HL-60 (cell line): ENCODE results near the gene GJD4.

Experiments
- DNase-seq, 2 experiments: peaks; one replicate each; pipeline ENCODE4 v3.0.0-alpha.2; 2010 to 2020; ENCODE audit warnings: low read depth in 1 of 2, low spot score in 1 of 2
- H3K27ac ChIP-seq: fragments of 250-450 bp; sonication (Bioruptor Pico); replicated peaks from 2 replicates; pipeline ENCODE4 v1.5.1; 2020; ENCODE audit warnings: mild to moderate bottlenecking, moderate library complexity
- H3K27me3 ChIP-seq: fragments of 250-450 bp; sonication (Bioruptor Pico); 2 replicates; pipeline ENCODE4 v1.5.1; 2021; ENCODE audit warnings: mild to moderate bottlenecking, moderate library complexity; ENCODE audit not compliant: insufficient read depth, poor library complexity, severe bottlenecking
- H3K4me3 ChIP-seq: replicated peaks from 2 replicates; pipeline ENCODE4 v1.5.1; 2011; ENCODE audit warnings: mild to moderate bottlenecking, control low read depth, low read length; ENCODE audit not compliant: insufficient read depth
- CTCF ChIP-seq: IDR thresholded peaks from one replicate; pipeline ENCODE4 v1.5.1; 2011; ENCODE audit warnings: low read length, control low read depth, inconsistent platforms; ENCODE audit not compliant: insufficient read depth
- GABPA ChIP-seq: IDR thresholded peaks from 2 replicates; pipeline ENCODE4 v1.6.1; 2012; ENCODE audit warnings: low read depth
- POLR2AphosphoS5 ChIP-seq: IDR thresholded peaks from 2 replicates; pipeline ENCODE4 v1.6.1; 2012; ENCODE audit warnings: low read depth
- REST ChIP-seq: IDR thresholded peaks from 2 replicates; pipeline ENCODE4 v1.6.1; 2012; ENCODE audit warnings: low read depth; ENCODE audit not compliant: insufficient replicate concordance
- SPI1 ChIP-seq: IDR thresholded peaks from 2 replicates; pipeline ENCODE4 v1.6.1; 2012; ENCODE audit warnings: low read depth, mild to moderate bottlenecking, borderline replicate concordance

GJD4 gene

GRCh38 chr10:35644050-35644950 is 39.2 kb downstream of the GJD4 start:
- H3K27ac ChIP-seq = no peak overlapping the region
- DNase-seq = no peak
- TF ChIP-seq SPI1 (no peak), REST (no peak), GABPA (no peak), CTCF (no peak), POLR2AphosphoS5 (no peak)
- no peak overlapping the region for H3K4me3 ChIP-seq
- H3K27me3 ChIP-seq = peaks cover 39% of the 10 kb centered on the region

- TF ChIP-seq POLR2AphosphoS5 (no peak), CTCF (no peak), SPI1 (no peak), REST (no peak), GABPA (no peak)
- Histone ChIP-seq H3K27ac (no peak overlapping the region), H3K27me3 (no peaks in the 10 kb centered on the region), H3K4me3 (no peak overlapping the region)
- no peak for DNase-seq
Measured at GRCh38 chr10:35650894-35651293, 45.8 kb downstream of the GJD4 start.

GRCh38 chr10:35652824-35653223 is 47.7 kb downstream of the GJD4 start:
- TF ChIP-seq SPI1 (no peak), CTCF (no peak), GABPA (no peak)
- no peak overlapping the region for H3K27ac ChIP-seq
- DNase-seq = no peak
- H3K27me3 ChIP-seq = no peaks in the 10 kb centered on the region
- no peak overlapping the region for H3K4me3 ChIP-seq
